ENCODE results near the gene CRYAB. TPM values are rescaled to one million over a fixed set of nuclear protein-coding genes. Genes with fewer than 3 reads are reported as not detected.

Gene CRYAB
- total RNA-seq, 8 experiments from 2014 or later, result 0.46 to 336 (median 29.1) TPM

DNA sequence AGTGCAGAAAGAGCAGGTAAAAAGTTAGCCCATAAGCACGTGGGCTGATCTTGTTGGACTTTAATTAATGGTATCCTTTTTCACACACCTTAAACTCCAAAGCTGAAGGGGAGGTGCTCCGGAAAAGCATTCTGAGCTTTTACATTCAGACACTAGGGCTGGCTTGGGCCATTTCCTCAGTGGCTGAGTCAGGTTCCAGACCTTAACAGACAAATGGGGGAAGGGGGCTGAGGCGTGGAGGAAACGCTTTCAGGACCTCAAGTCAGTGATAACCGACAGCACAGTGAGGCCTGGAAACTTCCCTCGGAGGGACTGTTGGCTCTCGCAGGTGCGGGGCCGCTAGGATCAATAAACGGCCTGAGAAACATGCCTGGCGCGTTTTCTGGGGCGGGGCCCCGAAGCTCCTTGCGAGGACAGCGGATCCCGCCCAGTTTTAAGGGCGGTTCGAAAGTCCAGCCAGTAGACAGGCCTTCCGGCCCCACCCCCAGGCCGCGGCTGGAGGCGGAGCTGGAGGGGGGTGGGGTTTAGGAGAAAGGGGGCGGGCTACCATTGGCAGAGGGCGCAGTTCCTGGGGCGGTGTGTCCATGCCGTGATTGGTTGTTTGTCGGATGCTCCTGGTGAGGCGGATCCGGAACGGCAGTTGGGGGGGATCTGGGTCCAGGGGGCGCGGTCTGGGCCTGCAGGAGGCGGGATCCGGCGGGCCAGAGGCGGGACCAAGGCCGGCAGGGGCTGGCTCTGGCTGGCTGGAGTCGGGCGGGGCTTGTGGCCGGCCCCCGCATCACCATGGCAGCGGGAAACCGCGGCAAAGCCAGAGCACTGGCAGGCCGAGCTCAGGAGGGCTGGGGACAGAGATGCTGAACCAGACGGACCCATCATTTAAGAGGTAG is 15.2 kb upstream of the CRYAB start:
- 0 to 80% (median 2%) methylated on average over 1 to 11 of the region's 47 CpGs; no CpG with 5 or more reads in 3 of the 10 experiments for WGBS, 10 experiments
- peak; percentile 87 to 95 (median 93) for ATAC-seq (replicated peaks in 6 of 8)
- Histone ChIP-seq H3K27ac (peak overlapping the region; percentile 10 to 19), H3K4me3 (peak overlapping the region; percentile 38 to 47 (median 41)), H3K4me1 (replicated peaks in 1 of 2) (peaks cover 12 to 16% of the 10 kb centered on the region in 2 donors)
- in situ Hi-C loops (cut with MboI; ENCODE audit: low pct_unique_long_range_greater_than_20kb in 2 of 9, low sequenced_read_pairs in 9 of 9, unreplicated experiment in 9 of 9), result no loop called here

DNA sequence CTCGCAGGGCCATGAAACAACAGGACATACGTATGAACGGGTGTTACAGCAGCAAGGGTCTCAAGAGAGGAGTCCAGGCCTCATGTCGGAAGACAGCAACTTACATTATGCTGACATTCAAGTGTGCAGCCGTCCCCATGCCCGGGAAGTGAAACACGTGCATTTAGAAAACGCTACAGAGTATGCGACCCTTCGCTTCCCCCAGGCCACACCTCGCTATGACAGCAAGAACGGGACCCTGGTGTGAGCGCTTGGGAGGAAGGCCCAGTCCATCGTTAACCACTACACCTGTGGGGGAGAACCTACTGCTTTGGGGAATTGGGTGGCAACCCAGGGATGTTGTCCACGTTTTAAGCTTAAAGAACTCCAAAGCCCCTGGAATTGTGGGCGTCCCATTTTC is 14.4 kb upstream of the CRYAB start:
- no peak overlapping the region for H3K4me3 ChIP-seq
- peaks cover 12 to 16% of the 10 kb centered on the region in 2 donors for H3K4me1 ChIP-seq (replicated peaks in 1 of 2)
- no peak for ATAC-seq (replicated peaks in 6 of 8)
- in situ Hi-C loops (cut with MboI; ENCODE audit: low pct_unique_long_range_greater_than_20kb in 2 of 9, low sequenced_read_pairs in 9 of 9, unreplicated experiment in 9 of 9), result no loop called here
- no peak overlapping the region for H3K27ac ChIP-seq
- 70 to 100% (median 98%) methylated on average over 1 to 12 of the region's 16 CpGs; no CpG with 5 or more reads in 2 of the 10 experiments for WGBS, 10 experiments

DNA sequence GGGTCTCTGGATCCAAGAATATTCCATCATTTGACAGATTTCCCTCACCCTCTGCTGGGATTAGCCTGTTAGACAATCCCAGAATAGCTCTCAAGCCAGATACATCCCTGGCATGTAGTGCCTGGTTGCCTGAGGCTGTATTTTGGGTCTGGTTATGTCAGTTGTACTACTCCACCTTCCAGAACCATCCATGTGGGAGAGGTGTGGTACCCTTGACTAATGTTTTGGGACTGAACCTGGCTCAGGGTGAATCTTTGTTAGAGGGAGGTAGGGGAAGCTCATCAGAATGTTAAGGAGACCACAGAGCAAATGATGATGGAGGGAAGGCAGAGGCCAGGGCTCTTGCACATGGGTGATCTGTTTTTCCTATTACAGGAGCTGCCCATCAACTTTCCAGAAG is 12.4 kb upstream of the CRYAB start:
- peak in 1 of 8 experiments; percentile 1 for ATAC-seq (replicated peaks in 6 of 8)
- peaks cover 12 to 15% of the 10 kb centered on the region in 2 donors for H3K4me1 ChIP-seq (replicated peaks in 1 of 2)
- no peak overlapping the region for H3K4me3 ChIP-seq
- no peak overlapping the region for H3K27ac ChIP-seq
- in situ Hi-C loops (cut with MboI; ENCODE audit: low pct_unique_long_range_greater_than_20kb in 2 of 9, low sequenced_read_pairs in 9 of 9, unreplicated experiment in 9 of 9), result no loop called here

DNA sequence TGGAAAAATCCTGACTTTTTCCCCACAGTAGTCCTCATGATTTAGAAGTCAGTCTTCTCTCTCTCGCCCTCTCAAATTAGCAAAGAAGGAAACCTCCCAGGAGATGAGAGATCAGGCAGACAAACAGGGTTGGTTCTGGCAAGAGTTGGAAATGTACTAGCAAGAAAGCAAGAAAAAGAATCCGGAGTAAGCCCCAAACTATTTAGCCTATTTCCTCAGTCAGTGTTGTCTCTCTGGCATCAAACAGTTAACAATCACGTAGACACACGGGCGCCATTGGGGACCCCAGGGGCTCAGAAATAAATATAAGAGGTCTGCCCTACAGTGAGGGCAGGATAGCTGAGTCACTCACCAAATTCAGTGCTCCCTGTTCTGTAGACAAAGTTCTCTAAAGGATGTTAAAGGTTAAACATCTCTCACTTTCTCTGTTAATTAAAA is 11.8 kb upstream of the CRYAB start:
- peaks cover 12 to 19% of the 10 kb centered on the region in 2 donors for H3K4me1 ChIP-seq (replicated peaks in 1 of 2)
- in situ Hi-C loops (cut with MboI; ENCODE audit: low pct_unique_long_range_greater_than_20kb in 2 of 9, low sequenced_read_pairs in 9 of 9, unreplicated experiment in 9 of 9), result no loop called here
- H3K27ac ChIP-seq, result no peak overlapping the region
- no peak for ATAC-seq (replicated peaks in 6 of 8)
- 0 to 90% (median 40%) methylated on average over 1 to 4 of the region's 5 CpGs; no CpG with 5 or more reads in 2 of the 10 experiments for WGBS, 10 experiments
- H3K4me3 ChIP-seq, result no peak overlapping the region

DNA sequence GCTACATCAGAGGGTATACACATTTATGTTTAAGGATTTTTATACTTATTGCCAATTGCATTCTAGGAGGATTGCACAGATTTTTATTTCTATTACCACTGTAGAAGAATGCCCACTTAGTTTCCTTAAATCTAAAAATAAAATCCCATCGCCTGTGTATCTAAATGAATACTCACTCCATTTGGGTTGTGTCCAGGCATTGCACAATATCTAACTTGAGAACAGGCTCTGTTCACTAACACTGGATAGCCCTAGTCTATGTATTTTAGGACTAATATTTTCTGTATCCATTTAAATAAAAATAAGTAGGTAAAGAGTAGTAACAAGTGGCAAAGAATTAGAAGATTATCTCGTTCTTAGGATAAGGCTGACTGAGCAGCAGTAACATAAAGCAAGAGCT is 11.2 kb upstream of the CRYAB start:
- H3K27ac ChIP-seq, result no peak overlapping the region
- in situ Hi-C loops (cut with MboI; ENCODE audit: low pct_unique_long_range_greater_than_20kb in 2 of 9, low sequenced_read_pairs in 9 of 9, unreplicated experiment in 9 of 9), result no loop called here
- peak in 2 of 8 experiments; percentile 2 to 4 for ATAC-seq (replicated peaks in 6 of 8)
- 0 to 80% (median 50%) methylated on average over 1 to 2 of the region's 2 CpGs; no CpG with 5 or more reads in 3 of the 10 experiments for WGBS, 10 experiments
- no peak overlapping the region for H3K4me3 ChIP-seq
- peaks cover 7 to 15% of the 10 kb centered on the region in 2 donors for H3K4me1 ChIP-seq (replicated peaks in 1 of 2)

DNA sequence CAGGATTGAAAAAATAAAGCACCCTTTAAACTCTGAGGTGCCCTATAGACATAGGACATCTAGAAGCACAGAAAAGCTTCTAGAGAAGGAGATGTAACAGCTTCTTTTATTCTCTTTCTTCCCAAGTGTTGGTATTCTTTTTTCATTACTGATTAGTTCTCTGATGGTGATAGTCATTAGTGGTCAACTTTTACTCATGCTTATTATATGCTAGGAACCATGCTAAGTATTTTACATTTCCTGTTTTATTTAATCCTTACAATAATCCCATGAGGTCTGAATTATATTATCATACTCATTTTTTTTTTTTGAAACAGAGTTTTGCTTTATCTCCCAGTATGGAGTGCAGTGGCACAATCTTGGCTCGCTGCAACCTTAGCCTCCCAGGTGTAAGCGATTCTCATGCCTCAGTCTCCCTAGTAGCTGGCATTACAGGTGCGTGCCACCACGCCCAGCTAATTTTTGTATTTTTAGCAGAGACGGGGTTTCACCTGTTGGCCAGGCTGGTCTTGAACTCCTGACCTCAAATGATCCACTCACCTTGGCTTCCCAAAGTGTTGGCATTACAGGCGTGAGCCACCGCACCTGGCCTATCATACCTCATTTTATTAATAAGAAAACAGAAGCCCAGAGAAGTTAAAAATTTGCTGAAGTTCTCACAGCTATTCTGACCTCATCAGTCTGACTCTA is 10.1 kb upstream of the CRYAB start:
- Histone ChIP-seq H3K27ac (no peak overlapping the region), H3K4me3 (no peak overlapping the region), H3K4me1 (replicated peaks in 1 of 2) (peaks cover 6 to 12% of the 10 kb centered on the region in 2 donors)
- ATAC-seq (replicated peaks in 6 of 8), result no peak
- 83 to 100% (median 97%) methylated on average over 1 to 7 of the region's 7 CpGs for WGBS, 10 experiments
- in situ Hi-C loops (cut with MboI; ENCODE audit: low pct_unique_long_range_greater_than_20kb in 2 of 9, low sequenced_read_pairs in 9 of 9, unreplicated experiment in 9 of 9), result no loop called here

DNA sequence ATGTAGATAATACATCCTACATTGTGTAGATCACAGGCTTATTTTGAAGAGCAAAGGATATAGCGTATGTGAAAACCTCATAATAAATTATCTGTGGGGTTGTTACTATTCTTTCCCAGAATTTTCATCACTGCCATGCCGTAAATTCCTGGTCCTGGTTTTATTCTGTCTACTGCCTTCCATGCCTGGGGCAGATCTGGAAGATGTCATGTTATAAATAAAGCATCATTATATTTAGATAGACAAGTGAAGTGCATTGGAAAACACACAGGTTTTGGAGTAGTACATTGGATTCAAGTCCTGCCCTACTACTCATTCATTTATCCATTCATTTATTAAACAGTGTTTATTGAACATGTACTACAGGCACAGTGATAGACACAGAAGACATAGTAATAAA is 9.3 kb upstream of the CRYAB start:
- Histone ChIP-seq H3K4me1 (replicated peaks in 1 of 2) (peaks cover 0 to 6% of the 10 kb centered on the region in 2 donors), H3K27ac (no peak overlapping the region), H3K4me3 (no peak overlapping the region)
- WGBS, 10 experiments, result 60 to 100% (median 84%) methylated on average over 1 to 2 of the region's 2 CpGs; no CpG with 5 or more reads in 1 of the 10 experiments
- no peak for ATAC-seq (replicated peaks in 6 of 8)
- in situ Hi-C loops (cut with MboI; ENCODE audit: low pct_unique_long_range_greater_than_20kb in 2 of 9, low sequenced_read_pairs in 9 of 9, unreplicated experiment in 9 of 9), result no loop called here

DNA sequence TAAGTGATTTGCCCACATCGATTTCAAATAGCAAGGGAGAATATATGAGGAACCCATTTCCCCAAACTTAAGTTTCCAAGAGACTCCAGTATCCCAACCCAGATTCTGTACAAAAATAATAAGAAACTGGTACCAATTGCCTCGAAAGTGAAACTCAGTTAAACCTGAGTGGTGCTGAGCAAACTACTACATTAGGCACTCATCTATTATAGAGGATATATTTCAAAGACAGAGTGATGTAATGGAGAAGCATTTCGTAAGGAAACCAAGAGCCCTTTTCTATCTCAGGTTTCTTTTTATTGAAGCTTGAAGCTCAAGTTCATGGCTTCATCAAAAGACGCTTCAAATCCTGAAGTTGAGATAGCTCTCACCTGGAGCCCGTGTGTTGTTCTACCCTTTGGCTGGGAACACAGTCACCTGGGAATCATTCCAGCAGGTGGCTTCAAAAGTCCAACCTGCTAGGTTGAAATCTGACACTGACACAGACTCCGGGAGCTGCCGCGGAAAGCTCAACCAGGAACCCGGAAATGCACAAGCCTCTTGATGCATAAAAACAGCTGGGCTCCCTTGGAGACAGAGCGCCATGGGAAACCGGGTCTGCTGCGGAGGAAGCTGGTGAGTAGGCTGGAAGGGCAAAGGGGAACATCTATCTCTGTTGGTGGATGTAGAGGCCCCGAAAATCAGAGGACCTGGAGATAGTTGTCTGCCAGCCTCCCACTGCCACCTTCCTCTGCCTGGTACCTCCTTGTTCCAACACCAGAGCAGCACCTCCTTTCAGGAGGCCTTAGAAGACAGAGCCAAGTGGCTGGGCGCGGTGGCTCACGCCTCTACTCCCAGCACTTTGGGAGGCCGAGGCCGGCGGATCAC is 7.1 kb upstream of the CRYAB start, which contains the start of gene C11orf52:
C11orf52 (plus strand) TSS at position 524 of the 867 bp plus-strand sequence; CDS start at position 584, 60 bp downstream.
- peak in 6 of 8 experiments; percentile 26 to 81 (median 64) for ATAC-seq (replicated peaks in 6 of 8)
- WGBS, 10 experiments, result 25 to 100% (median 73%) methylated on average over 1 to 12 of the region's 19 CpGs
- in situ Hi-C loops (cut with MboI; ENCODE audit: low pct_unique_long_range_greater_than_20kb in 2 of 9, low sequenced_read_pairs in 9 of 9, unreplicated experiment in 9 of 9), result no loop called here
- H3K27ac ChIP-seq, result no peak within 1 kb of the TSS
- H3K4me1 ChIP-seq (replicated peaks in 1 of 2), result peaks cover 0 to 5% of the 10 kb centered on the region in 2 donors
- no peak within 1 kb of the TSS for H3K4me3 ChIP-seq

DNA sequence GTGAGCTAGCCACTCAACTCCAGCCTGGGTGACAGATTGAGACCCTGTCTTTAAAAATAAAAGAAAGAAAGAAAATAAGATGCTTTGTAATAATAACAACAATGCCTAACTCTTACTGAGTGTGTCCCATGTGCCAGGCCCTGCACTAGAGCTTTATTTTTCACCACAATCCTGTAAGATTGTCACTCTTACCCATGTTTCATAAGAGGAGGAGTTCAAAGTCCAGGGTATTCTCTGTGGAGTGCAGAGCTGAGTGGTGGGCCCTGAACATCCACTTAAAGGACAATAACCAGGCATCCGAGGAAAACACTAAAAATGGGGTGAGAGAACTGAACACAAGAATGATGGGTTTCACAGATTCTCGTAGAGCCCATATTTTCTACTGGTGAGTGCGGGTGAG is 6.2 kb upstream of the CRYAB start:
- no peak for ATAC-seq (replicated peaks in 6 of 8)
- Histone ChIP-seq H3K4me1 (replicated peaks in 1 of 2) (peaks cover 0 to 5% of the 10 kb centered on the region in 2 donors), H3K27ac (no peak overlapping the region), H3K4me3 (no peak overlapping the region)
- 87 to 100% (median 100%) methylated on average over 1 to 3 of the region's 3 CpGs; no CpG with 5 or more reads in 3 of the 10 experiments for WGBS, 10 experiments
- in situ Hi-C loops (cut with MboI; ENCODE audit: low pct_unique_long_range_greater_than_20kb in 2 of 9, low sequenced_read_pairs in 9 of 9, unreplicated experiment in 9 of 9), result no loop called here

DNA sequence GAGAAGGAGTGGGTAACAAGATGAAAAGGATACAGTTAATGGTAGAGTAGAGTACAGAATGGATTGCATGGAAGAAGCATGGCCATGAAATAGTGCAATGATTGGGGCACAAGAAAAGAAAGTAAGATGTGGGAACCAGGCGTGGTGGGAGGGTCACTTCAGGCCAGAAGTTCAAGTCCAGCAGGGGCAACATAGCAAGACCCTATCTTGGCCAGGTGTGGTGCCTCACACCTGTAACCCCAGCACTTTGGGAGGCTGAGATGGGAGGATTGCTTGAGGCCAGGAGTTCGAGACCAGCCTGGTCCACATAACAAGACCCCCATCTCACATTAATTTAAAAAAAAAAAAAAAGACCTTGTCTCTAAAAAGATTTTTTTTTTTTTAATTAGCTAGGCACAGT is 5.7 kb upstream of the CRYAB start:
- H3K4me1 ChIP-seq (replicated peaks in 1 of 2), result peaks cover under 1 to 7% of the 10 kb centered on the region in 2 donors
- H3K4me3 ChIP-seq, result no peak overlapping the region
- WGBS, 10 experiments, result 0 to 100% (median 93%) methylated on average over 1 to 2 of the region's 2 CpGs; no CpG with 5 or more reads in 1 of the 10 experiments
- in situ Hi-C loops (cut with MboI; ENCODE audit: low pct_unique_long_range_greater_than_20kb in 2 of 9, low sequenced_read_pairs in 9 of 9, unreplicated experiment in 9 of 9), result no loop called here
- H3K27ac ChIP-seq, result no peak overlapping the region
- no peak for ATAC-seq (replicated peaks in 6 of 8)

DNA sequence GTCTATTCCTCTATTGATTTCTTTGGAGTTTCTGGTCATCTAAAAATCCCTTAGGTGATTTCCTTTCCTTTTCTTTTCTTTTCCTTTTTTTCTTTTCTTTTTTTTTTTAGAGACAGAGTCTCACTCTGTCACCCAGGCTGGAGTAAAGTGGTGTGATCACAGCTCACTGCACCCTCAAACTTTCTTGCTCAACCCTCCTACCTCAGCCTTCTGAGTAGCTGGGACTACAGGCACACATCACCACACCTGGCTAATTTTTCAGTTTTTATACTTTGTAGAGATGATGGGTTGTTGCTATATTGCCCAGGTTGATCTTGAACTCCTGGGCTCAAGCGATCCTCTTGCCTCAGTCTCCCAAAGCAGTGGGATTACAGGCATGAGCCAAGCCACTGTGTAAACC is 5.2 kb upstream of the CRYAB start:
- Histone ChIP-seq H3K4me3 (no peak overlapping the region), H3K4me1 (replicated peaks in 1 of 2) (peaks cover 6 to 12% of the 10 kb centered on the region in 2 donors), H3K27ac (no peak overlapping the region)
- in situ Hi-C loops (cut with MboI; ENCODE audit: low pct_unique_long_range_greater_than_20kb in 2 of 9, low sequenced_read_pairs in 9 of 9, unreplicated experiment in 9 of 9), result no loop called here
- no peak for ATAC-seq (replicated peaks in 6 of 8)
- 60 to 100% (median 86%) methylated on average over 1 of the region's 1 CpG; no CpG with 5 or more reads in 1 of the 10 experiments for WGBS, 10 experiments

DNA sequence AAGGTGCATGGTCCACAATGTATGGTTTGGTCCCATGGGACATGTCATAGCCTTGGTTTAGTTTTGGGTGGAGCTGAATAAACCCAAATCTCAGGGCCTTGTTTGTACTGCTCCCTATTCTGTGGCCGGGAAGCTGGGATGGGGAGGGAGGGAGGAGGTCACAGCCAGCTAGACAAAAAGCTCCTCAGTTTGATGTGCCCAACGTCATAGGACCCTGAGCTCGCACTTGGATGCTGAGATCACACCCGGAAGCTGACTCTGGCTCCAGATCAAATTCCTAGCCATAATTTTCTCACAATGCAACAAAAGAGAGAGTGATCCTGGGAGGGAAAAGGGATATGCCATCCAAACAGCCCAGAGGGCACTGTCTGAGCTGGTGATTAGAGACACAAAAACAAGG is 2.4 kb upstream of the CRYAB start:
- peak in 3 of 8 experiments; percentile 7 to 28 (median 8) for ATAC-seq (replicated peaks in 6 of 8)
- no peak overlapping the region for H3K4me3 ChIP-seq
- WGBS, 10 experiments, result 55 to 63% (median 60%) methylated on average over 1 to 4 of the region's 4 CpGs; no CpG with 5 or more reads in 7 of the 10 experiments
- no peak overlapping the region for H3K27ac ChIP-seq
- in situ Hi-C loops (cut with MboI; ENCODE audit: low pct_unique_long_range_greater_than_20kb in 2 of 9, low sequenced_read_pairs in 9 of 9, unreplicated experiment in 9 of 9), result no loop called here
- H3K4me1 ChIP-seq (replicated peaks in 1 of 2), result peaks cover 6 to 12% of the 10 kb centered on the region in 2 donors
